ENCODE measurements around the gene SIAH3. TPM values are rescaled to one million over a fixed set of nuclear protein-coding genes. Genes with fewer than 3 reads are reported as not detected.
"Not testable (repeated sequence)": the region's sequence is repeated elsewhere in the genome, so short reads cannot be mapped to it uniquely, and the experiment has no call there.

Gene SIAH3
- polyA plus RNA-seq, 4 donors: 0.01 to 0.06 TPM; not detected in 2

GRCh38 chr13:45757589-45757988 is 94.0 kb downstream of the SIAH3 start:
- 66 to 72% (median 67%) methylated on average over 3 of the region's 3 CpGs for WGBS, 3 donors
- not testable (repeated sequence) for DNase-seq; H3K36me3 ChIP-seq (ENCODE audit: control insufficient read depth in 3 of 3, insufficient read depth in 2 of 3, low read depth in 1 of 3, low read length in 3 of 3); H3K4me3 ChIP-seq (ENCODE audit: low read depth in 1 of 3, low read length in 3 of 3); H3K4me1 ChIP-seq (ENCODE audit: control insufficient read depth in 3 of 3, insufficient read depth in 2 of 3, low read depth in 1 of 3, low read length in 2 of 3); H3K27me3 ChIP-seq (ENCODE audit: control insufficient read depth in 3 of 3, insufficient read depth in 3 of 3, low read length in 3 of 3); FAIRE-seq; H3K27ac ChIP-seq (ENCODE audit: low read depth in 1 of 3, low read length in 2 of 3)
- peaks cover 0 to 13% of the 10 kb centered on the region in 2 donors for H3K9me3 ChIP-seq (ENCODE audit: control insufficient read depth in 2 of 2, insufficient read depth in 1 of 2, low read depth in 1 of 2, low read length in 1 of 2)

GRCh38 chr13:45756498-45756897 is 95.1 kb downstream of the SIAH3 start:
- WGBS, 3 donors: 94 to 100% (median 98%) methylated on average over 1 of the region's 1 CpG
- H3K4me3 ChIP-seq (ENCODE audit: low read depth in 1 of 3, low read length in 3 of 3); H3K36me3 ChIP-seq (ENCODE audit: control insufficient read depth in 3 of 3, insufficient read depth in 2 of 3, low read depth in 1 of 3, low read length in 3 of 3); DNase-seq; H3K27me3 ChIP-seq (ENCODE audit: control insufficient read depth in 3 of 3, insufficient read depth in 3 of 3, low read length in 3 of 3); H3K27ac ChIP-seq (ENCODE audit: low read depth in 1 of 3, low read length in 2 of 3); FAIRE-seq; H3K4me1 ChIP-seq (ENCODE audit: control insufficient read depth in 3 of 3, insufficient read depth in 2 of 3, low read depth in 1 of 3, low read length in 2 of 3): not testable (repeated sequence)
- peaks cover 0 to 13% of the 10 kb centered on the region in 2 donors for H3K9me3 ChIP-seq (ENCODE audit: control insufficient read depth in 2 of 2, insufficient read depth in 1 of 2, low read depth in 1 of 2, low read length in 1 of 2)

GRCh38 chr13:45752510-45752909 is 99.0 kb downstream of the SIAH3 start:
- no peak for FAIRE-seq
- WGBS, 3 donors: 80 to 89% (median 86%) methylated on average over 1 of the region's 1 CpG
- H3K27me3 ChIP-seq (ENCODE audit: control insufficient read depth in 3 of 3, insufficient read depth in 3 of 3, low read length in 3 of 3): no peaks in the 10 kb centered on the region

GRCh38 chr13:45751885-45752284 is 99.7 kb downstream of the SIAH3 start:
- Histone ChIP-seq H3K36me3 (ENCODE audit: control insufficient read depth in 3 of 3, insufficient read depth in 2 of 3, low read depth in 1 of 3, low read length in 3 of 3) (no peaks in the 10 kb centered on the region), H3K4me1 (ENCODE audit: control insufficient read depth in 3 of 3, insufficient read depth in 2 of 3, low read depth in 1 of 3, low read length in 2 of 3) (no peaks in the 10 kb centered on the region), H3K9me3 (ENCODE audit: control insufficient read depth in 2 of 2, insufficient read depth in 1 of 2, low read depth in 1 of 2, low read length in 1 of 2) (no peaks in the 10 kb centered on the region), H3K27ac (ENCODE audit: low read depth in 1 of 3, low read length in 2 of 3) (no peak overlapping the region), H3K4me3 (ENCODE audit: low read depth in 1 of 3, low read length in 3 of 3) (no peak overlapping the region), H3K27me3 (ENCODE audit: control insufficient read depth in 3 of 3, insufficient read depth in 3 of 3, low read length in 3 of 3) (no peaks in the 10 kb centered on the region)
- FAIRE-seq: no peak
- DNase-seq: no peak

More at GRCh38 chr13:45752510-45752909, 99.0 kb downstream of the SIAH3 start:
- DNase-seq: no peak
- Histone ChIP-seq H3K4me1 (ENCODE audit: control insufficient read depth in 3 of 3, insufficient read depth in 2 of 3, low read depth in 1 of 3, low read length in 2 of 3) (no peaks in the 10 kb centered on the region), H3K9me3 (ENCODE audit: control insufficient read depth in 2 of 2, insufficient read depth in 1 of 2, low read depth in 1 of 2, low read length in 1 of 2) (peaks cover 0 to 4% of the 10 kb centered on the region in 2 donors), H3K36me3 (ENCODE audit: control insufficient read depth in 3 of 3, insufficient read depth in 2 of 3, low read depth in 1 of 3, low read length in 3 of 3) (no peaks in the 10 kb centered on the region), H3K4me3 (ENCODE audit: low read depth in 1 of 3, low read length in 3 of 3) (no peak overlapping the region), H3K27ac (ENCODE audit: low read depth in 1 of 3, low read length in 2 of 3) (no peak overlapping the region)

GRCh38 chr13:45750566-45750965 is 101.0 kb downstream of the SIAH3 start:
- DNase-seq (no peak), FAIRE-seq (no peak)
- 75 to 77% (median 76%) methylated on average over 3 of the region's 3 CpGs for WGBS, 3 donors

GRCh38 chr13:45748941-45749759 is 102.4 kb downstream of the SIAH3 start:
- Histone ChIP-seq H3K27me3 (ENCODE audit: control insufficient read depth in 3 of 3, insufficient read depth in 3 of 3, low read length in 3 of 3) (no peaks in the 10 kb centered on the region), H3K4me1 (ENCODE audit: control insufficient read depth in 3 of 3, insufficient read depth in 2 of 3, low read depth in 1 of 3, low read length in 2 of 3) (no peaks in the 10 kb centered on the region), H3K9me3 (ENCODE audit: control insufficient read depth in 2 of 2, insufficient read depth in 1 of 2, low read depth in 1 of 2, low read length in 1 of 2) (no peaks in the 10 kb centered on the region), H3K27ac (ENCODE audit: low read depth in 1 of 3, low read length in 2 of 3) (no peak overlapping the region), H3K4me3 (ENCODE audit: low read depth in 1 of 3, low read length in 3 of 3) (no peak overlapping the region), H3K36me3 (ENCODE audit: control insufficient read depth in 3 of 3, insufficient read depth in 2 of 3, low read depth in 1 of 3, low read length in 3 of 3) (no peaks in the 10 kb centered on the region)
- 58 to 72% (median 63%) methylated on average over 13 of the region's 13 CpGs for WGBS, 3 donors
- no peak for DNase-seq
- no peak for FAIRE-seq

More at GRCh38 chr13:45750566-45750965, 101.0 kb downstream of the SIAH3 start:
- Histone ChIP-seq H3K4me1 (ENCODE audit: control insufficient read depth in 3 of 3, insufficient read depth in 2 of 3, low read depth in 1 of 3, low read length in 2 of 3) (no peaks in the 10 kb centered on the region), H3K4me3 (ENCODE audit: low read depth in 1 of 3, low read length in 3 of 3) (no peak overlapping the region), H3K27me3 (ENCODE audit: control insufficient read depth in 3 of 3, insufficient read depth in 3 of 3, low read length in 3 of 3) (no peaks in the 10 kb centered on the region), H3K9me3 (ENCODE audit: control insufficient read depth in 2 of 2, insufficient read depth in 1 of 2, low read depth in 1 of 2, low read length in 1 of 2) (no peaks in the 10 kb centered on the region), H3K27ac (ENCODE audit: low read depth in 1 of 3, low read length in 2 of 3) (no peak overlapping the region), H3K36me3 (ENCODE audit: control insufficient read depth in 3 of 3, insufficient read depth in 2 of 3, low read depth in 1 of 3, low read length in 3 of 3) (no peaks in the 10 kb centered on the region)

GRCh38 chr13:45747071-45747470 is 104.5 kb downstream of the SIAH3 start:
- Histone ChIP-seq H3K4me1 (ENCODE audit: control insufficient read depth in 3 of 3, insufficient read depth in 2 of 3, low read depth in 1 of 3, low read length in 2 of 3) (no peaks in the 10 kb centered on the region), H3K4me3 (ENCODE audit: low read depth in 1 of 3, low read length in 3 of 3) (no peak overlapping the region), H3K27ac (ENCODE audit: low read depth in 1 of 3, low read length in 2 of 3) (no peak overlapping the region), H3K36me3 (ENCODE audit: control insufficient read depth in 3 of 3, insufficient read depth in 2 of 3, low read depth in 1 of 3, low read length in 3 of 3) (no peaks in the 10 kb centered on the region), H3K9me3 (ENCODE audit: control insufficient read depth in 2 of 2, insufficient read depth in 1 of 2, low read depth in 1 of 2, low read length in 1 of 2) (no peaks in the 10 kb centered on the region), H3K27me3 (ENCODE audit: control insufficient read depth in 3 of 3, insufficient read depth in 3 of 3, low read length in 3 of 3) (no peaks in the 10 kb centered on the region)
- WGBS, 3 donors: 58 to 94% (median 73%) methylated on average over 2 of the region's 2 CpGs
- FAIRE-seq: no peak
- no peak for DNase-seq

- no peak for FAIRE-seq
- WGBS, 3 donors: 71 to 84% (median 83%) methylated on average over 3 of the region's 3 CpGs
- Histone ChIP-seq H3K27ac (ENCODE audit: low read depth in 1 of 3, low read length in 2 of 3) (no peak overlapping the region), H3K27me3 (ENCODE audit: control insufficient read depth in 3 of 3, insufficient read depth in 3 of 3, low read length in 3 of 3) (no peaks in the 10 kb centered on the region), H3K9me3 (ENCODE audit: control insufficient read depth in 2 of 2, insufficient read depth in 1 of 2, low read depth in 1 of 2, low read length in 1 of 2) (no peaks in the 10 kb centered on the region), H3K4me3 (ENCODE audit: low read depth in 1 of 3, low read length in 3 of 3) (no peak overlapping the region), H3K4me1 (ENCODE audit: control insufficient read depth in 3 of 3, insufficient read depth in 2 of 3, low read depth in 1 of 3, low read length in 2 of 3) (no peaks in the 10 kb centered on the region), H3K36me3 (ENCODE audit: control insufficient read depth in 3 of 3, insufficient read depth in 2 of 3, low read depth in 1 of 3, low read length in 3 of 3) (no peaks in the 10 kb centered on the region)
- no peak for DNase-seq
Measured at GRCh38 chr13:45744979-45745378, 106.6 kb downstream of the SIAH3 start.

- H3K4me3 ChIP-seq (ENCODE audit: low read depth in 1 of 3, low read length in 3 of 3): no peak overlapping the region
- no peaks in the 10 kb centered on the region for H3K36me3 ChIP-seq (ENCODE audit: control insufficient read depth in 3 of 3, insufficient read depth in 2 of 3, low read depth in 1 of 3, low read length in 3 of 3)
- WGBS, 3 donors: 69 to 79% (median 77%) methylated on average over 5 of the region's 5 CpGs
- H3K27ac ChIP-seq (ENCODE audit: low read depth in 1 of 3, low read length in 2 of 3): no peak overlapping the region
- H3K27me3 ChIP-seq (ENCODE audit: control insufficient read depth in 3 of 3, insufficient read depth in 3 of 3, low read length in 3 of 3): no peaks in the 10 kb centered on the region
- no peak for FAIRE-seq
- no peaks in the 10 kb centered on the region for H3K4me1 ChIP-seq (ENCODE audit: control insufficient read depth in 3 of 3, insufficient read depth in 2 of 3, low read depth in 1 of 3, low read length in 2 of 3)
- no peaks in the 10 kb centered on the region for H3K9me3 ChIP-seq (ENCODE audit: control insufficient read depth in 2 of 2, insufficient read depth in 1 of 2, low read depth in 1 of 2, low read length in 1 of 2)
- DNase-seq: no peak
Measured at GRCh38 chr13:45742985-45743384, 108.6 kb downstream of the SIAH3 start.

Measured in small intestine (tissue), 7 donors.